Neutrophil (primary cell): ENCODE results near the gene PPM1F.
A peak's percentile ranks its signal among the peaks of the same experiment; 100 is the strongest.
"Not testable (repeated sequence)": the region's sequence is repeated elsewhere in the genome, so short reads cannot be mapped to it uniquely, and the experiment has no call there.

Experiments used
- H3K27ac ChIP-seq: fragments of 200-600 bp; sonication (generic); 2 replicates; pipeline ENCODE4 v1.5.1; 2016; ENCODE audit warnings: mild to moderate bottlenecking, moderate library complexity
- H3K27me3 ChIP-seq: fragments of 200-600 bp; sonication (generic); 2 replicates; pipeline ENCODE4 v1.6.0; 2016; ENCODE audit warnings: mild to moderate bottlenecking
- H3K36me3 ChIP-seq: fragments of 200-600 bp; sonication (generic); 2 replicates; pipeline ENCODE4 v1.5.1; 2017
- H3K4me1 ChIP-seq, 2 experiments: fragments of 200-600 bp in 1 of 2; sonication (generic) in 1 of 2; 1 replicate in 1 of 2; 2 replicates in 1 of 2; pipeline versions ENCODE4 v1.5.1 to v1.6.1; 2013 to 2016; ENCODE audit warnings: low read depth in 1 of 2, low read length in 1 of 2, mild to moderate bottlenecking in 1 of 2, moderate library complexity in 1 of 2; ENCODE audit not compliant: control insufficient read depth in 1 of 2, insufficient read depth in 1 of 2
- H3K4me3 ChIP-seq, 2 experiments: fragments of 200-600 bp in 1 of 2; sonication (generic) in 1 of 2; 1 replicate in 1 of 2; 2 replicates in 1 of 2; pipeline ENCODE4 v1.5.1; 2013 to 2016; ENCODE audit warnings: low read depth in 1 of 2, low read length in 1 of 2, mild to moderate bottlenecking in 1 of 2, moderate library complexity in 1 of 2
- H3K9me3 ChIP-seq: fragments of 200-600 bp; sonication (generic); 2 replicates; pipeline ENCODE4 v1.5.1; 2016
- CTCF ChIP-seq: fragments of 200-600 bp; sonication (generic); IDR thresholded peaks from 2 replicates; pipeline ENCODE4 v1.5.1; 2016; ENCODE audit warnings: antibody characterized with exemption

Gene PPM1F

GRCh38 chr22:21940521-21940920 lies 12.1 kb downstream of the PPM1F start:
- H3K9me3 ChIP-seq, result no peaks in the 10 kb centered on the region
- peak overlapping the region; percentile 98 for H3K27ac ChIP-seq
- peak overlapping the region; percentile 61 to 72 for H3K4me3 ChIP-seq
- no peaks in the 10 kb centered on the region for H3K27me3 ChIP-seq
- peaks cover 87 to 92% of the 10 kb centered on the region in 2 experiments for H3K4me1 ChIP-seq
- H3K36me3 ChIP-seq, result peaks cover 76% of the 10 kb centered on the region
- no peak for TF ChIP-seq CTCF

GRCh38 chr22:21939935-21940334 lies 12.7 kb downstream of the PPM1F start:
- H3K4me3 ChIP-seq, result peak overlapping the region; percentile 61 to 72
- TF ChIP-seq CTCF, result peak; percentile 14

GRCh38 chr22:21939461-21939913 lies 13.2 kb downstream of the PPM1F start:
- H3K4me1 ChIP-seq, result peaks cover 95 to 97% of the 10 kb centered on the region in 2 experiments
- peaks cover 75% of the 10 kb centered on the region for H3K36me3 ChIP-seq
- no peaks in the 10 kb centered on the region for H3K9me3 ChIP-seq
- peak; percentile 18 for TF ChIP-seq CTCF
- H3K27me3 ChIP-seq, result no peaks in the 10 kb centered on the region
- H3K27ac ChIP-seq, result peak overlapping the region; percentile 98
- H3K4me3 ChIP-seq, result peak overlapping the region; percentile 61 to 72

More at GRCh38 chr22:21939935-21940334, 12.7 kb downstream of the PPM1F start:
- H3K27me3 ChIP-seq, H3K9me3 ChIP-seq: not testable (repeated sequence)
- H3K36me3 ChIP-seq, result peaks cover 76% of the 10 kb centered on the region
- H3K27ac ChIP-seq, result peak overlapping the region; percentile 98
- peaks cover 93 to 98% of the 10 kb centered on the region in 2 experiments for H3K4me1 ChIP-seq

- H3K4me3 ChIP-seq, result peak overlapping the region; percentile 61 to 72
Measured at GRCh38 chr22:21938906-21939305, 13.7 kb downstream of the PPM1F start.

GRCh38 chr22:21938071-21938822 lies 14.4 kb downstream of the PPM1F start:
- Histone ChIP-seq H3K4me3 (peak overlapping the region; percentile 61 to 72), H3K36me3 (peaks cover 75% of the 10 kb centered on the region), H3K27me3 (no peaks in the 10 kb centered on the region), H3K27ac (peak overlapping the region; percentile 98), H3K4me1 (peaks cover 84 to 85% of the 10 kb centered on the region in 2 experiments), H3K9me3 (no peaks in the 10 kb centered on the region)
- peak; percentile 100 for TF ChIP-seq CTCF

More at GRCh38 chr22:21938906-21939305, 13.7 kb downstream of the PPM1F start:
- peak overlapping the region; percentile 98 for H3K27ac ChIP-seq
- H3K36me3 ChIP-seq, result peaks cover 75% of the 10 kb centered on the region
- H3K27me3 ChIP-seq, result no peaks in the 10 kb centered on the region
- no peak for TF ChIP-seq CTCF
- peaks cover 91% of the 10 kb centered on the region in 2 experiments for H3K4me1 ChIP-seq
- H3K9me3 ChIP-seq, result no peaks in the 10 kb centered on the region
